K562 (cell line): ENCODE results near the gene ACBD4. TPM values are rescaled to one million over a fixed set of nuclear protein-coding genes. Genes with fewer than 3 reads are reported as not detected.
A peak's percentile ranks its signal among the peaks of the same experiment; 100 is the strongest.

Experiments
- ATAC-seq: fragments of 200-7000 bp; cut with Tn5 transposase; 3 replicates; pipeline ENCODE4 v1.9.1; 2020; ENCODE audit warnings: moderate library complexity
- BruUV-seq: library from RNA; stranded (reverse); fragments of 400-500 nt; replicated peaks from 2 replicates; lab custom pipeline; 2021; lab: Mats Ljungman, UMichigan
- CTCF ChIA-PET: fragments of 300-600 bp; formaldehyde crosslinking; extraction: SDS; loops from one replicate; lab custom pipeline; 2021; ENCODE audit warnings: low intra/inter-chr PET ratio; lab: Yijun Ruan, JAX
- POLR2A ChIA-PET: fragments of 300-600, 350-650 bp; sonication (Branson Sonifier 250); formaldehyde crosslinking; extraction: SDS; loops from one replicate; lab custom pipeline; 2021; ENCODE audit warnings: antibody characterized with exemption, inconsistent platforms; lab: Yijun Ruan, JAX
- DNase-seq, 4 experiments: peaks; one replicate each; pipeline versions ENCODE4 v3.0.0 to v3.0.0-alpha.2; 2011 to 2018; ENCODE audit warnings: low spot score in 3 of 4, mixed read lengths in 3 of 4; ENCODE audit errors: extremely low read depth in 1 of 4
- FAIRE-seq: peaks from 2 replicates; lab custom pipeline; 2011; peaks lifted over from hg19 to GRCh38; lab: Jason Lieb, UNC
- H2AFZ ChIP-seq: 2 replicates; pipeline ENCODE4 v1.6.0; 2011; ENCODE audit warnings: low read depth, low read length, control low read depth, inconsistent platforms
- H3K27ac ChIP-seq: fragments of 200-600 bp; 3 replicates; pipeline ENCODE4 v1.8.0; 2011; ENCODE audit warnings: low read depth, mild to moderate bottlenecking, control low read depth, inconsistent platforms, low read length, moderate library complexity, mixed read lengths; ENCODE audit errors: extremely low read depth
- H3K27me3 ChIP-seq, 2 experiments: fragments of 300-600 bp in 1 of 2; 2 replicates in 1 of 2; 3 replicates in 1 of 2; pipeline versions ENCODE4 v1.6.0 to v1.8.0; 2011; ENCODE audit warnings: inconsistent platforms in 2 of 2, low read length in 2 of 2, mild to moderate bottlenecking in 1 of 2, mixed read lengths in 1 of 2, moderate library complexity in 1 of 2; ENCODE audit not compliant: control insufficient read depth in 2 of 2, insufficient read depth in 2 of 2
- H3K36me3 ChIP-seq: fragments of 300-600 bp; 3 replicates; pipeline ENCODE4 v1.8.0; 2011; ENCODE audit warnings: mild to moderate bottlenecking, low read length, inconsistent platforms; ENCODE audit not compliant: control insufficient read depth, insufficient read depth
- H3K4me1 ChIP-seq, 2 experiments: fragments of 200-600 bp in 1 of 2; replicated peaks in 1 of 2; 2 replicates in 1 of 2; 3 replicates in 1 of 2; pipeline versions ENCODE4 v1.5.1 to v1.8.0; 2011; ENCODE audit warnings: inconsistent platforms in 2 of 2, low read length in 2 of 2, mild to moderate bottlenecking in 1 of 2, mixed read lengths in 1 of 2, moderate library complexity in 1 of 2; ENCODE audit not compliant: control insufficient read depth in 2 of 2, insufficient read depth in 2 of 2
- H3K4me2 ChIP-seq: 2 replicates; pipeline ENCODE4 v1.6.1; 2011; ENCODE audit warnings: low read length, control low read depth, inconsistent platforms, mixed read lengths; ENCODE audit not compliant: insufficient read depth
- H3K4me3 ChIP-seq: fragments of 200-600 bp; sonication (generic), shearing (Covaris generic); 2 replicates; pipeline ENCODE4 v1.5.1; 2016; ENCODE audit warnings: control low read depth, inconsistent platforms
- H3K79me2 ChIP-seq: fragments of 200-600 bp; 3 replicates; pipeline ENCODE4 v1.8.0; 2011; ENCODE audit warnings: low read length, inconsistent platforms; ENCODE audit not compliant: control insufficient read depth, insufficient read depth
- H3K9ac ChIP-seq, 2 experiments: 2 replicates each; pipeline versions ENCODE4 v1.6.0 to v1.6.1; 2011; ENCODE audit warnings: low read depth in 2 of 2, low read length in 2 of 2, control low read depth in 1 of 2, inconsistent platforms in 1 of 2, mild to moderate bottlenecking in 1 of 2, mixed read lengths in 1 of 2; ENCODE audit not compliant: insufficient read depth in 1 of 2
- H3K9me1 ChIP-seq: one replicate; pipeline ENCODE4 v1.6.0; 2011; ENCODE audit warnings: inconsistent platforms, mild to moderate bottlenecking, low read length, moderate library complexity; ENCODE audit not compliant: control insufficient read depth, insufficient read depth
- H3K9me3 ChIP-seq: replicated peaks from 2 replicates; pipeline ENCODE4 v1.5.1; 2011; ENCODE audit warnings: low read depth, low read length, inconsistent platforms; ENCODE audit not compliant: control insufficient read depth, insufficient read depth
- H4K20me1 ChIP-seq: replicated peaks from 2 replicates; pipeline ENCODE4 v1.6.1; 2011; ENCODE audit warnings: low read length, inconsistent platforms, mixed read lengths; ENCODE audit not compliant: control insufficient read depth, insufficient read depth
- HNRNPL ChIP-seq: fragments of 200-400 bp; formaldehyde crosslinking; IDR thresholded peaks from 2 replicates; pipeline ENCODE4 v1.6.1; 2017; ENCODE audit warnings: low read depth, mild to moderate bottlenecking, low read length
- NFXL1 ChIP-seq: fragments of 450-650 bp; formaldehyde crosslinking; IDR thresholded peaks from 2 replicates; pipeline ENCODE4 v1.4.0; 2021; ENCODE audit warnings: mild to moderate bottlenecking
- NR2C1 ChIP-seq, 2 experiments: fragments of 450-650 bp; IDR thresholded peaks; 2 replicates each; pipeline ENCODE4 v1.6.1; 2017; ENCODE audit warnings: mild to moderate bottlenecking in 2 of 2, antibody characterized with exemption in 1 of 2, inconsistent platforms in 1 of 2, missing compliant biosample characterization in 1 of 2, missing genetic modification characterization in 1 of 2
- TAF15 ChIP-seq: fragments of 200-400 bp; formaldehyde crosslinking; IDR thresholded peaks from 2 replicates; pipeline ENCODE4 v1.6.1; 2017; ENCODE audit warnings: mild to moderate bottlenecking, low read depth, low read length, moderate library complexity
- ZKSCAN8 ChIP-seq: fragments of 200-800 bp; sonication (Bioruptor generic); IDR thresholded peaks from 2 replicates; pipeline ENCODE4 v1.6.1; 2016; ENCODE audit warnings: missing genetic modification characterization, missing compliant biosample characterization
- WGBS: fragments of 100-300 bp; shearing (Covaris generic); methylation state at CpG from one replicate; pipeline ENCODE4 v1.1.6; 2016; ENCODE audit warnings: low coverage, mixed read lengths; ENCODE audit not compliant: insufficient coverage; ENCODE audit errors: missing lambda C conversion rate; 5-methylcytosine and 5-hydroxymethylcytosine counted together
- in situ Hi-C: fragments of 300-500 bp; cut with MboI; formaldehyde crosslinking; loops from 4 replicates; pipeline ENCODE4 v1.15.0; 2018; ENCODE audit warnings: inconsistent platforms, mixed read lengths
- intact Hi-C: fragments of 100-400 bp; cut with micrococcal nuclease; formaldehyde crosslinking; loops from 2 replicates; pipeline ENCODE4 v1.14.2; 2022
- polyA plus RNA-seq, 8 experiments: library from polyadenylated mRNA; depleted of rRNA in 4 of 8; stranded (reverse) in 5 of 8; unstranded in 3 of 8; fragments of >200 nt; fragmentation: Nextera tagmentation in 2 of 8; fragmentation: Illumina TruSeq in 1 of 8; extraction: Ambion mirVana in 2 of 8; extraction: Trizol in 1 of 8; gene quantifications; 2 replicates each; pipeline versions ENCODE4 v1.2.1 to v1.2.3, GENCODE V29; 2011 to 2014; ENCODE audit warnings: inconsistent platforms in 1 of 8, missing spikeins in 1 of 8
- total RNA-seq, 7 experiments: library from RNA; depleted of rRNA in 6 of 7; stranded (reverse); fragments of >200 nt in 6 of 7; fragmentation: Illumina TruSeq in 2 of 7; extraction: Trizol in 2 of 7; gene quantifications; 2 replicates each; pipeline versions ENCODE4 v1.2.1 to v1.2.3, GENCODE V29; 2011 to 2021; ENCODE audit warnings: low replicate concordance in 1 of 7
- TF ChIP-seq, protein P1 (sequence below), 2 experiments: fragments of 450-650 bp; IDR thresholded peaks; 2 replicates each; pipeline ENCODE4 v1.6.1; 2016; ENCODE audit warnings: mild to moderate bottlenecking in 2 of 2, borderline replicate concordance in 1 of 2, low read depth in 1 of 2, moderate library complexity in 1 of 2
- TF ChIP-seq, protein P2 (sequence below): fragments of 150-350 bp; IDR thresholded peaks from 2 replicates; pipeline ENCODE4 v1.6.1; 2014; ENCODE audit warnings: low read depth, mild to moderate bottlenecking, low read length, borderline replicate concordance

Gene ACBD4
- total and polyA plus RNA-seq, 9 of the 15 experiments (the other 6 are each of a cell fraction or from before 2014, with no cell fraction given): 0.14 to 6.9 (median 4.6) TPM

DNA sequence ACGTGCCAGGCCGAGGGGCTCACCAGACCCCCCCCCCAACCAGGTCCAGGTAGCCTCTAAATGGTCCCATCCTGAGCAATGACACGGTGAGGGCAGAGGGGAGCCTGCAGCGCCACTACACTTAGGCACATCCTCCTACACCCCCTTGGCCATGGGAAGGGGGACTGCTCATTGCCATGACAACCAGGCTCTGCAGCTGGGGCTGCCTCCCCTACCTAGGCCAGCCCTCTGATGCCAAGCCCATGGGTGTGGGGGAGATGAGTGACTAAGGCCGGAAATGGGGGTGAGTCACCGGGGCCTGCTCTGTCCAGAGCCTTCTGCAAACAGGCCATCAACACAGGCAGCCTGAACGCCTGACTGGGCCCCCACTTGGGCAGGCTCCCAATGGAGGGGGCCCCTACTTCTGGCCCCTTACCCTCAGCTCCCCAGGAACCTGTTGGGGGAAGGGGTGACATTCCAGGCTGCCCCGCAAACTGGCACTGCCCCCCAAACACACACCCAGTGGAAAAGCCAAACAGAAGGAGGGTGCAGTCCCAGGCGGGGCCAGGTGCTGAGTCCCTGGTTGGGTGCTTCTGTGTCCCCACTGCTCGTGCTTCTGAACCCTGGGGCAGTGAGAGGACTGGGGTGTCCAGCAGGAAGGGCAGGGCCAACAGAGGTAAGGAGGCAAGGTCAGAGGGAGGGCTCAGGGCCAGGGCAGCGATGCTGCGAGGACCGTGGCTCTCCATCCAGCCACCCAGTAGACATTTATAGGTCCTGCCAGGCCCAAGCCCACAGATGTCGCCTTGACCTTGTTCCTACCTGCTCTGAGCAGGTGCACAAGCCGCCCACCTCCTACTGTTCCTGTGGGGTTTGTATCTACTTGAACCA, 11.3 kb upstream of the ACBD4 start:
- H3K9me1 ChIP-seq: no peaks in the 10 kb centered on the region
- POLR2A ChIA-PET: interaction anchor here (0.6 to 1.2 kb wide), 4 partner anchors 9 to 77 kb away, joined by 3 to 5 read pairs (median 3); partner anchors contain the start of gene HEXIM1
- H2AFZ ChIP-seq: peak overlapping the region; percentile 82
- H4K20me1 ChIP-seq: no peaks in the 10 kb centered on the region
- H3K36me3 ChIP-seq: no peaks in the 10 kb centered on the region
- WGBS: 34% methylated on average over 13 of the region's 15 CpGs
- in situ Hi-C loops: no loop called here
- no TSS peak for BruUV-seq
- no peaks in the 10 kb centered on the region; the same call in 2 of the 3 replicates for H3K79me2 ChIP-seq
- DNase-seq (peak; percentile 77 to 89 (median 86)), FAIRE-seq (peak; percentile 96), ATAC-seq (peak; percentile 95)
- H3K4me2 ChIP-seq: peak overlapping the region; percentile 67
- H3K4me3 ChIP-seq: no peak overlapping the region; the same call in 1 of the 2 replicates
- CTCF ChIA-PET: no interaction called here
- peaks cover 35 to 55% of the 10 kb centered on the region in 2 experiments for H3K4me1 ChIP-seq
- H3K9me3 ChIP-seq: no peaks in the 10 kb centered on the region
- intact Hi-C loops: loop anchor here (10.0 kb wide), 1 partner anchor 109 kb away; no protein-coding TSS in a partner anchor
- H3K9ac ChIP-seq: peak overlapping the region; percentile 60 to 85; a peak in 3 of 4 replicates
- no peaks in the 10 kb centered on the region for H3K27me3 ChIP-seq
- H3K27ac ChIP-seq: peak overlapping the region; percentile 92
- TF ChIP-seq ZKSCAN8 (CRISPR knock-in tag) (peak; percentile 69; the same call in 1 of the 2 replicates), TAF15 (no peak), HNRNPL (no peak), NR2C1 (IDR thresholded peaks at IDR 0.05) (0 out of 2 replicates have a peak, but pooled peaks have one; percentile 21), NR2C1 (tag; IDR thresholded peaks at IDR 0.05) (no peak), NFXL1 (CRISPR knock-in tag) (no peak)
- TF ChIP-seq, protein P1, sequence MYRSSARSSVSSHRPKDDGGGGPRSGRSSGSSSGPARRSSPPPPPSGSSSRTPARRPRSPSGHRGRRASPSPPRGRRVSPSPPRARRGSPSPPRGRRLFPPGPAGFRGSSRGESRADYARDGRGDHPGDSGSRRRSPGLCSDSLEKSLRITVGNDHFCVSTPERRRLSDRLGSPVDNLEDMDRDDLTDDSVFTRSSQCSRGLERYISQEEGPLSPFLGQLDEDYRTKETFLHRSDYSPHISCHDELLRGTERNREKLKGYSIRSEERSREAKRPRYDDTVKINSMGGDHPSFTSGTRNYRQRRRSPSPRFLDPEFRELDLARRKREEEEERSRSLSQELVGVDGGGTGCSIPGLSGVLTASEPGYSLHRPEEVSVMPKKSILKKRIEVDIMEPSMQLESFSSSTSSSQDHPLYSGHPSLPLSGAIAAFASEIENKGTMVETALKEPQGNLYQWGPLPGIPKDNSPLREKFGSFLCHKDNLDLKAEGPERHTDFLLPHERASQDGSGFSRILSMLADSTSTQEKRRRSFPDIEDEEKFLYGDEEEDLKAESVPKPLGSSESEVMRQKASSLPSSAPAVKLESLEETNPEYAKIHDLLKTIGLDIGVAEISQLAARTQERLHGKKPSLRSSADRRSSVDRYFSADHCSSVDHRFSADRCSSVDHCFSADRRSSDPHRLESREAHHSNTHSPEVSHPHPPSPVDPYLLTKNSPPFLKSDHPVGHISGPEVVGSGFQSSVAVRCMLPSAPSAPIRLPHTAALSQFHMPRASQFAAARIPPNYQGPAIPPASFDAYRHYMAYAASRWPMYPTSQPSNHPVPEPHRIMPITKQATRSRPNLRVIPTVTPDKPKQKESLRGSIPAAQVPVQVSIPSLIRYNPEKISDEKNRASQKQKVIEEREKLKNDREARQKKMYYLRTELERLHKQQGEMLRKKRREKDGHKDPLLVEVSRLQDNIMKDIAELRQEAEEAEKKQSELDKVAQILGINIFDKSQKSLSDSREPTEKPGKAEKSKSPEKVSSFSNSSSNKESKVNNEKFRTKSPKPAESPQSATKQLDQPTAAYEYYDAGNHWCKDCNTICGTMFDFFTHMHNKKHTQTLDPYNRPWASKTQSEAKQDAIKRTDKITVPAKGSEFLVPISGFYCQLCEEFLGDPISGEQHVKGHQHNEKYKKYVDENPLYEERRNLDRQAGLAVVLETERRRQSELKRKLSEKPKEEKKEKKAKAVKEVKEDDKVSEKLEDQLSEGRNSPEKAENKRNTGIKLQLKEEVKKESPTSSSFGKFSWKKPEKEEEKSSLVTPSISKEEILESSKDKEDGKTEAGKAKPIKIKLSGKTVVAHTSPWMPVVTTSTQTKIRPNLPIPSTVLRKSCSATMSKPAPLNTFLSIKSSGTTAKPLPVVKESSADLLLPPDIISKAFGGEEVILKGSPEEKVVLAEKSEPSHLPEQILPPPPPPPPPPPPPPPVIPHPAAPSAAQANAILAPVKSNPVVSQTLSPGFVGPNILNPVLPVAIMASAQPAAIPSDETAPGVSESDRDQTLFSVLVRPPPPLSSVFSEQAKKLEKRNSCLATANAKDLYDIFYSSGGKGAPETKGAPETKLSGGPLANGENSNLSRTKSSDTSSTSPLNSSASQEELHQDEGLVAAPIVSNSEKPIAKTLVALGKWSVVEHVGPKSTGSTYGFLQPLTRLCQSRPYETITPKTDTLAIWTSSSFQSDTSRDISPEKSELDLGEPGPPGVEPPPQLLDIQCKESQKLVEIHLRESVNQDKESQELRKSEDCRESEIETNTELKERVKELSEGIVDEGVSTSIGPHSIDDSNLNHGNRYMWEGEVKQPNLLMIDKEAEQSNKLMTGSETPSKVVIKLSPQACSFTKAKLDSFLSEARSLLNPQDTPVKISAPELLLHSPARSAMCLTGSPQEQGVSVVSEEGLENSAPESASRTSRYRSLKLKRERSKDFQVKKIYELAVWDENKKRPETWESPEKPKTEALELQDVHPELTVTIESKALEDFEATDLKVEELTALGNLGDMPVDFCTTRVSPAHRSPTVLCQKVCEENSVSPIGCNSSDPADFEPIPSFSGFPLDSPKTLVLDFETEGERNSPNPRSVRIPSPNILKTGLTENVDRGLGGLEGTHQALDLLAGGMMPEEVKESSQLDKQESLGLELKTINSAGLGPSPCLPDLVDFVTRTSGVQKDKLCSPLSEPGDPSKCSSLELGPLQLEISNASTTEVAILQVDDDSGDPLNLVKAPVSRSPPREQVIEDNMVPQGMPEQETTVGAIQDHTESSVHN (IDR thresholded peaks at IDR 0.05; ENCODE audit: borderline replicate concordance in 1 of 2, low read depth in 1 of 2): no peak
- TF ChIP-seq, protein P2, sequence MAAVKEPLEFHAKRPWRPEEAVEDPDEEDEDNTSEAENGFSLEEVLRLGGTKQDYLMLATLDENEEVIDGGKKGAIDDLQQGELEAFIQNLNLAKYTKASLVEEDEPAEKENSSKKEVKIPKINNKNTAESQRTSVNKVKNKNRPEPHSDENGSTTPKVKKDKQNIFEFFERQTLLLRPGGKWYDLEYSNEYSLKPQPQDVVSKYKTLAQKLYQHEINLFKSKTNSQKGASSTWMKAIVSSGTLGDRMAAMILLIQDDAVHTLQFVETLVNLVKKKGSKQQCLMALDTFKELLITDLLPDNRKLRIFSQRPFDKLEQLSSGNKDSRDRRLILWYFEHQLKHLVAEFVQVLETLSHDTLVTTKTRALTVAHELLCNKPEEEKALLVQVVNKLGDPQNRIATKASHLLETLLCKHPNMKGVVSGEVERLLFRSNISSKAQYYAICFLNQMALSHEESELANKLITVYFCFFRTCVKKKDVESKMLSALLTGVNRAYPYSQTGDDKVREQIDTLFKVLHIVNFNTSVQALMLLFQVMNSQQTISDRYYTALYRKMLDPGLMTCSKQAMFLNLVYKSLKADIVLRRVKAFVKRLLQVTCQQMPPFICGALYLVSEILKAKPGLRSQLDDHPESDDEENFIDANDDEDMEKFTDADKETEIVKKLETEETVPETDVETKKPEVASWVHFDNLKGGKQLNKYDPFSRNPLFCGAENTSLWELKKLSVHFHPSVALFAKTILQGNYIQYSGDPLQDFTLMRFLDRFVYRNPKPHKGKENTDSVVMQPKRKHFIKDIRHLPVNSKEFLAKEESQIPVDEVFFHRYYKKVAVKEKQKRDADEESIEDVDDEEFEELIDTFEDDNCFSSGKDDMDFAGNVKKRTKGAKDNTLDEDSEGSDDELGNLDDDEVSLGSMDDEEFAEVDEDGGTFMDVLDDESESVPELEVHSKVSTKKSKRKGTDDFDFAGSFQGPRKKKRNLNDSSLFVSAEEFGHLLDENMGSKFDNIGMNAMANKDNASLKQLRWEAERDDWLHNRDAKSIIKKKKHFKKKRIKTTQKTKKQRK: no peak
